Glutamatergic neuron (in vitro differentiated cells): ENCODE measurements around the gene ROR1. TPM values are rescaled to one million over a fixed set of nuclear protein-coding genes. Genes with fewer than 3 reads are reported as not detected.

Source experiments
- DNase-seq: peaks from one replicate; pipeline ENCODE4 v3.0.0; 2022
- H3K27ac Mint-ChIP-seq: one replicate; pipeline ENCODE4 v1.8.0; 2020; ENCODE audit warnings: mild to moderate bottlenecking, mixed read lengths, inconsistent platforms; ENCODE audit not compliant: unreplicated experiment
- H3K27me3 Mint-ChIP-seq: one replicate; pipeline ENCODE4 v1.8.0; 2020; ENCODE audit warnings: mild to moderate bottlenecking, moderate library complexity, mixed read lengths, inconsistent platforms; ENCODE audit not compliant: unreplicated experiment
- H3K36me3 Mint-ChIP-seq: one replicate; pipeline ENCODE4 v1.8.0; 2020; ENCODE audit warnings: mild to moderate bottlenecking, mixed read lengths, inconsistent platforms; ENCODE audit not compliant: unreplicated experiment
- H3K4me1 Mint-ChIP-seq: one replicate; pipeline ENCODE4 v1.8.0; 2020; ENCODE audit warnings: mild to moderate bottlenecking, low read depth, mixed read lengths, inconsistent platforms; ENCODE audit not compliant: unreplicated experiment
- H3K4me3 Mint-ChIP-seq: one replicate; pipeline ENCODE4 v1.8.0; 2020; ENCODE audit warnings: mild to moderate bottlenecking, mixed read lengths, inconsistent platforms; ENCODE audit not compliant: unreplicated experiment
- H3K9me3 Mint-ChIP-seq: one replicate; pipeline ENCODE4 v1.8.0; 2020; ENCODE audit warnings: mild to moderate bottlenecking, moderate library complexity, mixed read lengths, inconsistent platforms; ENCODE audit not compliant: unreplicated experiment
- CTCF ChIP-seq: fragments of 200-600 bp; sonication (generic); IDR thresholded peaks from one replicate; pipeline ENCODE4 v1.5.0; 2021; ENCODE audit not compliant: partially characterized antibody, unreplicated experiment
- total RNA-seq: library from RNA; stranded (reverse); fragmentation: NEBNext Ultra II Directional; extraction: Animal tissue kit (Norgen Biotek cat#: 25700); gene quantifications from one replicate; pipeline ENCODE4 v1.2.1, GENCODE V29; 2021; ENCODE audit not compliant: unreplicated experiment

Gene ROR1
- total RNA-seq, 1 donor from 2014 or later, result 11.3 TPM

GRCh38 chr1:63748046-63748580 lies 25.7 kb upstream of the ROR1 start:
- Mint-ChIP-seq H3K36me3 (no peaks in the 10 kb centered on the region), H3K27ac (no peak overlapping the region)

GRCh38 chr1:63748641-63749040 lies 25.2 kb upstream of the ROR1 start:
- Mint-ChIP-seq H3K9me3 (no peaks in the 10 kb centered on the region), H3K27ac (no peak overlapping the region), H3K27me3 (peaks cover 2% of the 10 kb centered on the region), H3K4me3 (no peak overlapping the region), H3K4me1 (peaks cover 10% of the 10 kb centered on the region), H3K36me3 (no peaks in the 10 kb centered on the region)
- no peak for DNase-seq
- TF ChIP-seq CTCF, result no peak

More at GRCh38 chr1:63748046-63748580, 25.7 kb upstream of the ROR1 start:
- Mint-ChIP-seq H3K4me3 (no peak overlapping the region), H3K9me3 (no peaks in the 10 kb centered on the region), H3K27me3 (peaks cover 2% of the 10 kb centered on the region), H3K4me1 (peaks cover 10% of the 10 kb centered on the region)
- TF ChIP-seq CTCF, result no peak
- no peak for DNase-seq

GRCh38 chr1:63750721-63751120 lies 23.1 kb upstream of the ROR1 start:
- no peaks in the 10 kb centered on the region for H3K9me3 Mint-ChIP-seq
- no peak overlapping the region for H3K4me3 Mint-ChIP-seq
- H3K27me3 Mint-ChIP-seq, result peaks cover 1% of the 10 kb centered on the region
- no peak for TF ChIP-seq CTCF
- no peak overlapping the region for H3K27ac Mint-ChIP-seq
- H3K4me1 Mint-ChIP-seq, result peaks cover 10% of the 10 kb centered on the region
- DNase-seq, result no peak
- H3K36me3 Mint-ChIP-seq, result no peaks in the 10 kb centered on the region

GRCh38 chr1:63752176-63752575 lies 21.6 kb upstream of the ROR1 start:
- DNase-seq, result no peak
- no peak for TF ChIP-seq CTCF
- Mint-ChIP-seq H3K27me3 (peaks cover 1% of the 10 kb centered on the region), H3K4me1 (peaks cover 5% of the 10 kb centered on the region), H3K4me3 (no peak overlapping the region), H3K27ac (no peak overlapping the region), H3K9me3 (no peaks in the 10 kb centered on the region), H3K36me3 (no peaks in the 10 kb centered on the region)

- Mint-ChIP-seq H3K27ac (no peak overlapping the region), H3K4me1 (peaks cover 7% of the 10 kb centered on the region)
- TF ChIP-seq CTCF, result no peak
Observed at GRCh38 chr1:63753591-63753990, 20.2 kb upstream of the ROR1 start.

More at GRCh38 chr1:63753591-63753990, 20.2 kb upstream of the ROR1 start:
- Mint-ChIP-seq H3K9me3 (no peaks in the 10 kb centered on the region), H3K36me3 (no peaks in the 10 kb centered on the region), H3K27me3 (peaks cover 1% of the 10 kb centered on the region), H3K4me3 (no peak overlapping the region)
- DNase-seq, result no peak
